HuH-7.5 (cell line): ENCODE data around the gene SMAGP.
"Not testable (repeated sequence)": the region's sequence is repeated elsewhere in the genome, so short reads cannot be mapped to it uniquely, and the experiment has no call there.

Experiments
- DNase-seq: peaks from one replicate; pipeline ENCODE4 v3.0.0; 2011; ENCODE audit warnings: low spot score

The SMAGP gene

GRCh38 chr12:51264297-51264696 lies 5.9 kb downstream of the SMAGP start:
- DNase-seq, result no peak

GRCh38 chr12:51263341-51263740 lies 6.9 kb downstream of the SMAGP start:
- DNase-seq, result no peak

GRCh38 chr12:51262758-51263177 lies 7.4 kb downstream of the SMAGP start:
- no peak for DNase-seq

- DNase-seq, result not testable (repeated sequence)
Observed at GRCh38 chr12:51259600-51259999, 10.6 kb downstream of the SMAGP start.

DNA sequence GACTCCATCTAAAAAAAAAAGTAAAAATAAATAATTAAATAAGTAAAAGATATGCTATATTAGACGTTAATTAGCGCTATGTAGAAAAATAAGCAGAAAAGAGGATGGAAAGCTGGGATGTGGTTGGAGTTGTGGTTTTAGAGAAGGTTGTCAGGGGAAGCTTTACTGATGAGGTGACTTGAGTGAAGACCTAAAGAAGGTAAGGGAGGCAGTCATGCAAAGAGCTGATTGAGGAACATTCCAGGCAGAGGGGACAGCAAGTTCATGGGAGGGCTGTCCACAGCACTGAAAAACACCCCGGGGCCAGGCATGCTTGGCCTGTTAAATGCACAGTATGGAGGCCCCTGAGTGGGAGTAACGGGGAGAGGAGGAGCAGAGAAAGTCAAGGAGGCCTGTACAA lies 15.7 kb downstream of the SMAGP start:
- DNase-seq, result no peak

DNA sequence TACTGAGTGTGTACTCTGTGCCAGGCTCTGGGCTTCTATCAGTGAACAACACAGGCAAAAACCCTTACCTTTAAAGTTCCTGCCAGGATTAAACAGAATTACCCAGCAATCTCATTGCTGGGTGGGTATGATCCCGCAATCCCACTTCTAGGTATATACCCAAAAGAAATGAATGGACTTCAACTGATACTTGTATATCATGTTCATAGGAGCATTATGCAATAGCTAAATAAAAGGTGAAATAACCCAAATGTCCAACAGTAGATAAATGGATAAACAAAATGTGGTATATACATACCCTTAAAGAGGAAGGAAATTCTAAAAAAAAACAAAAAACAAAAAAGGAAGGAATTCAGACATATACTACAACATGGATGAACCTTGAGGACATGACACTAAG lies 16.9 kb downstream of the SMAGP start:
- no peak for DNase-seq

DNA sequence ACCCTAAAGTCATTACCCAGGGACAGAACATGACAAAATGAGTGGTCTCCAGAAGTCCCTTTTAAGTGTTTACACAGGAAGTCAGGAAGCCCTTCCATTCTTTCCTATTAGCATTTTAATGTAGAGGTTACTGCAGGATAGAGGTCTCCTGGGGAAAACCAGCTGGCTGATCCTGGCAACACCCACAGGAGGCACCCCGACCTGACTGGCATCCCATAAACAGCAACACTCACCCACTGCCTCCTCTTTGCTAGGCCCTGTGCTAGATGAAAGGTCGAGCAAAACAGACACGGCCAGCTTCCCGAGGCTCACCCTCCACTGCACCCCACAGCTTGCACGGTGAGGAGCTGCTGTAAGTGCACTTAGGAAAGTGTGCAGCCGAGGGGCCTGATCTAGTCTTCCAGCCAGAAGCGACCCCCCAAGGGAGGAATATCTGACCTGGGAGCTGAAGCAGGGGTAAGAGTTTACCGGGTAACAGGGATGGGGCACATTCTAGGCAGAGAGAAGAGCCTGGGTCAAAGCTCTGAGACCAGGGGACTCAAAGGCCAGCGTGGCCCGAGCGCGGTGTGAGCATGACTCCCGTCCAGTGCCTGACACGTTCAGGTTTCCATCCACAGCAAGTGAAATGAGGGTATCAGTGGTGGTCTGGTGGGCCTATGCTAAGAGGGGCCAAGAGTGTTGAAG lies 22.6 kb downstream of the SMAGP start:
- DNase-seq, result no peak

DNA sequence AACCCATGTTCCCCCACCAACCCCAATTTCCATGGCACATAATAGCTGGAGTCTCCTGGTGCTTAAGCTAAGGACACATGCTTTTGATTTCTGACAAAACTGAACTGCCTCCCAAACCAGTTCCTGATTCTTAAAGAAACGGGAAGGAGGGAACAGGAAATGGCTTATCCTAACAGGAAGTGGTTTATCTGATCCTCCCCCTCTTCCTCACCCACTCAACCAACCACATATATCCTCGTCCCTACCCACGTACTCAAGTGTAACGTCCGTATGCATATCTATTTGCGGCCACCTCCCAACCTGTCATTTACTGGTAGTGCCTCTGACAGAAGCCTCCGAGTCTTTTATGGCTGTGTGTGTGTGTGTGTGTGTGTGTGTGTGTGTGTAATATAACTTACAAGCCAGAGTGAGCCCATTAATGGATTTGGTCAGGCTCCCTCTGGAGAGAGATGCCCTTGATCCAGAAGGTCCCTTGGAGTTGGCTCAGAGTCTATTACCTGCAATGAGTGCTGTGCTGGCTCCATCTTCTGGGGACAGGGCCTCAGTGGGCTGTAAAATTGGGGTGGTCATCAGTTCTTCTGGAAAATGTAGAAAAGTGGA lies 23.9 kb downstream of the SMAGP start:
- DNase-seq, result no peak

GRCh38 chr12:51245476-51246253 lies 24.6 kb downstream of the SMAGP start:
- no peak for DNase-seq

GRCh38 chr12:51244269-51244668 lies 25.9 kb downstream of the SMAGP start:
- DNase-seq, result no peak

DNA sequence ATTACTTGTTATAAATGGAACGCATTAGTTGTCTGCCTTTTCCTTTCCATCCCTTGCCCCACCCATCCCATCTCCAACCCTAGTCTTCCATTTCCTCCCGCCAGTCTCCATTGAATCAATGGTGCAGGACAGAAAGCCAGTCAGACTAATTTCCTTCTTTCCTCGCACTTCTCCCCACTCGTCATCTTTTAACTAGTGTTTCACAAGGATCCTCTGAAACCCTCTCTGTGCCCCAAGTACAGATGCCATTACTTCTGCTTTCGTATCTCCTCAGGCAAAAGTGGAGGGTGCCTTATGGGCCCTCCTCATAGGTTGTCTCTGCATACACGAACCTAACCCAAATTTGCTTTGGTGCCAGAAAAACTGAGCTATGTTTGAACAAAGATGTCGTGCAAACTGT lies 27.3 kb downstream of the SMAGP start:
- no peak for DNase-seq

DNA sequence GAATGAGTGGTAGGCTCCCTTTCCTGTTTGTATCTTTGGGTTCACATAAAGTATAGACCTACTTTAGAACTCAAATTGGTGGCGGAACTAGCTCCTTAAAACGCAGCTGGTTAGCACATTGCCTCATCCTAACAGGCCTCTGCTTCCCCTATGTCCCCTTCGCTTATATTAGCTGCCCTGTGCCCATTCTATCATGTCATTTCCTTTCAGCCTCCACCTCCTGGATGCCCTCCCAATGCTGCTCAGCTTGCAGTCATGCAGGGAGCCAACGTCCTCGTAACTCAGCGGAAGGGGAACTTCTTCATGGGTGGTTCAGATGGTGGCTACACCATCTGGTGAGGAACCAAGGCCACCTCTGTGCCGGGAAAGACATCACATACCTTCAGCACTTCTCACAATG lies 28.1 kb downstream of the SMAGP start:
- DNase-seq, result no peak

DNA sequence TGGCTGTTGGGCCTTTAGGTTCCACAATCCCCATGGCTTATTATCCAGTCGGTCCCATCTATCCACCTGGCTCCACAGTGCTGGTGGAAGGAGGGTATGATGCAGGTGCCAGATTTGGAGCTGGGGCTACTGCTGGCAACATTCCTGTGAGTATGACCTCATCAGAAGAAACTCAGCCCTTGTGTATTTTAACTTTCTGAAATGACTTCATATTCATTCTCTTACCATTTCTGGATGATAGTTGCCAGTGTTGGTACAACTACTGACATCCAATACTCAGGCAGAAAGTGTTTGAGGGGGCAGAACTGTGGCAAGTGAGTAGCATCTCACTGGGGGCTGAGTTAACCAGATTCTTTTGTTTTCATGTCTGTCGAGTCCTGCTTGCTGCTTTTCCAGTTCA lies 29.2 kb downstream of the SMAGP start:
- DNase-seq, result no peak

DNA sequence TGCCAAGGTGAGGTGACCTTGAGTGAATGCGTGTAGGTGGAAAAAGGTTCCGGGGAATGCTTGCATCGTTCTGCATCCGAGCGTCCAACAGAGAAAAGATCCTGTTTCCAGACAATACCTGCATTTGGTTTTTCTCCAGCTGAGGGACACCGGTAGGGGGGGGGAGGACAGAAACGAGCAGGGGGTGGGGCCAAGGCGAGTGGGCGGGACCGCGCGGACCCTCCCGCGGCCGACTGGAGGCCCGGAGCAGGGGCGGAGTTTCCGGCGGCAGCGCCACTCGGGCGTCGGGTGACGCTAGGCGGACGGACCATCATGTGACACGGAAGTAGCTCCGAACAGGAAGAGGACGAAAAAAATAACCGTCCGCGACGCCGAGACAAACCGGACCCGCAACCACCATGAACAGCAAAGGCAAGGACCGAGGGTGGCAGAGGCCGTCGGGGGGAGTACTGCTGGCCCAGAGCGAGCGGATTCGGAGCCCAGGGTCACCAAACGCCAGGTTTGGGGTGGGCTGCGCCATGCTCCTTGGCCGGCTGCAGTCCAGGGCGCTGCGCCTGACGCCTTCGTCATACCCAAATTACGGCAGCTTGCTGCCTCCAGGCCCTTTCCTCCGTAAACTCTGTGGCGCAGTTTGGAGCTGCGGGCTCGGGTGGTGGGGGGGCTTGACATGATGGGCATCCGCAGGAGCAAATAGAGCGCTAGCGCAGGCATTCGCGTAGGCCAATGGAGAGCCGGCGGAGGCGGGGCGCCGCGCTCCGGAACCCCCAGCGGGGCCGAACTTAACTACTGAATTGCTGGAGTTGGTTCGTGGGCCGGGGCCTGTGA lies 31.5 kb downstream of the SMAGP start, which contains the start of gene DAZAP2:
DAZAP2 (plus strand) TSS at position 317 of the 825 bp plus-strand sequence; CDS start at position 399, 82 bp downstream.
- DNase-seq, result peak; percentile 92

DNA sequence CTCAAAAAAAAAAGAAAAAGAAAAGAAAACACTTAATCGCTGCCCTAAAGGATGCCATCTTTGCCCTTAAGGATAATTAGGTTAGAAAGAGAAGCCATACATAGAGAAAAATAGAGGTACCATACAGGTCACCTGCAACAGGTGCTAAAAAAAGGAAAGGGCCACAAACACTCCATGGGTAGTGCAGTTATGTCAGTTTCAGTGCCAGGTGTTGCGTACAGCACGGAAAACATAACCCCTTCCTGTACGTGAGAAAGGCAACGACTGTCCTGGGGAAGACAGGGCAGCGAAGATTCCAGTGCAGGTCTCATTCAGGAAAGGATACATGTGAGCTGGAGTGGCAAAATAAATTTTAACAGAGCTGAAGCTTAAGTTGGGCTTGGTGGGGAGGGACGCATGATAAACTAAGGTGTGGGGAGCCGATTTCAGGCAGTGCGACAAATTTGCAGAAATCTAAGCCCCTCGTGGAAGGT lies 32.1 kb downstream of the SMAGP start:
- DNase-seq, result peak; percentile 39

DNA sequence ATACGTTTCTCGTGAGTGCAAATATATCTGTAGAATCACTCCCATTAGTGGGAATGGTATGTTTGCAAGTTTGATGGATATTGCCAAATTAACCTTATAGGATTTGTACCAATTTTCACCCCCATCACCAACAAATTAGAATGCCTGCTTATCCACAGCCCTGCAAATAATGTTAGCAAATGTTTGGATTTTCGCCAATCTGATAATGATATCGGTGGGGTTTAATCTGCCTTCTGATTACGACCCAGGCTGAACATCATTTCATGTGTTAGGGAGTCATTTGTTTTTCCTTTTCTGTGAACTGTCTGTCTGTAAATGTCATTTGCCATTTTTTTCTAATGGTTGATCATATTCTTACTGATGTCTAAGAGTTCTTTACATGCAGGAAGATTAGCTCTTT lies 35.7 kb downstream of the SMAGP start:
- no peak for DNase-seq

DNA sequence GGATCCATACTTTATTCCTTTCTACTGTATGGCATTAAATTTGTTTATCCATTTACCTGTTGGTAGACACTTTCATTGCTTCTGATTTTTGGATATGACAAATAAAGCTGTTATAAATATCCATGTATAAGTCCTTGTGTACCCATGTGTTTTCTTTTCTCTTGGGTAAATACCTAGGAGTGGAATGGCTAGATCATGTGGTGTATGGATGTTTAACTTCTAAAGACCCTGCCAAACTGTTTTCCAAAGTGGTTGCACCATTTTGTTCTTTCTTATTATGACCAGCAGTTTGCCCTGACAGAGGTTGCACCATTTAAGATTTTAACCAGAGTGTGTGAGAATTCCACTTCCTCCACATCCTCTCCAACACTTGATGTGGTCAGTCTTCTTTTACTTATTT lies 37.6 kb downstream of the SMAGP start:
- DNase-seq, result no peak

DNA sequence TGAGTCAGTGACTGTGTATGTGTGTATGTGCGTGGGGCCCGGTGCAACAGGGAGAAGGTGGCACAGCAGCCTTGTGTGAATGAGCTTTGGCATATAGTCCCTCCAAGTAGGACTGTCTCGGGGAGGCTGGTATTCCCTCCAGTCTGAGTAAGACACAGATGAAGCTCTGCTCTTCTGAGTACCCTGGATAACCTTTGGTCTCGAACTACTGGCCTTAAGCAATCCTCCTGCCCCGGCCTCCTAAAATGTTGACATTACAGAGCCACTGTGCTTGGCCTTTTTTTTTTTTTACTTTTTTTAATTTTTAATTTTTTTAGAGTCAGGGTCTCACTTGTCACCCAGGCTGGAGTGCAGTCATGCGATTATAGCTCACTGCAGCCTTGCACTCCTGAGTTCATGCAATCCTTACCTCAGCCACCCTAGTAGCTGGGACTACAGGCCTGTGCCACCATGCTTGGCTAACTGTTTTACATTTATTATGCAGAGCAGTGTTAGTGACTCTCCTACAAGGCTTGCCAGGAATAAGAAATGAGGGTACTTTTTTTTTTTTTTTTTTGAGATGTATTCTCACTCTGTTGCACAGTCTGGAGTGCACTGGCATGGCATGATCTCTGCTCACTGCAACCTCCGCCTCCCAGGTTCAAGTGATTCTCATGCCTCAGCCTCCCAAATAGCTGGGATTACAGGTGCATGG lies 41.0 kb downstream of the SMAGP start:
- no peak for DNase-seq

DNA sequence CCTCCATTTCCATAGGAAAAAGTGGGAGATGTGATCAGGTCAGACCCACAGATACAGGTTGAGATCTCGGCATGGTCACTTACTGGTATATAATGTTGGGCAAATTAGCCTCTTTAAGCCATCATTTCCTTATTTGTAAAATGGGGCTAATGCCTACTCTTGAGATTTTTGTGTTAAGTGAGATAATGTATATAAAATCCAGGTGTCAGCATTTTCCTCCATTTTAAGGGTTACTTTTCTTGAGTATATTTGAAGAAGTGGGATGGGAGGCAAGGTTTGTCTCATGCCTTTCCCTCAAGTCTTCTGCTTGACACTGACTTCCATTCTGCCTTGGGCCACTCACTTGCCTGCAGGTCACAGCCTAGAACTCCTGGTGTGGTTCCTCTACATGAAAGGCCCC lies 42.3 kb downstream of the SMAGP start:
- DNase-seq, result no peak

- DNase-seq, result not testable (repeated sequence)
Observed at GRCh38 chr12:51227112-51227511, 43.1 kb downstream of the SMAGP start.

DNA sequence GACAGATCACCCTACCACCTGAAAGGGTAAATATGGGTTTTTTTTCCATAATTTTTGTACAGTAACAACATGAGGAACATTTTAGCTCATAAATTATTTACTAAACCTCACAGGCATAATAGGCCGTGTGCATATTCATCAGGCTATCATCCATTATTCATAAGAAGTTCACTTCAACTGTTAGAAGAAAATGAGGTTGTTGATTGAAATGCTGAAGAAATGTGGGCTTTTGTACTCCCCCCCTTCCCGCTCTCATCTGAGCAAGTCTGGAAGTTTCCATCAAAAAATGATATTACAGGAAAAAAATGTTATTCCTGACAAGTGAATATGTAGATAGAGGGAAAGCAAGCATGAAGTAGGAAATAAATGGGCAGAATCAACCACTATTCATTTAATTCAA lies 44.4 kb downstream of the SMAGP start:
- no peak for DNase-seq

GRCh38 chr12:51225234-51225633 lies 45.0 kb downstream of the SMAGP start:
- DNase-seq, result no peak
